Measurements from ENCODE around the gene CAPZA1.

GRCh38 chr1:112589766-112590165, 29.9 kb upstream of the CAPZA1 start:
- TF ChIP-seq CTCF (IDR thresholded peaks at IDR 0.05; ENCODE audit: low read depth, low read length) (no peak), POLR2A (IDR thresholded peaks at IDR 0.05; ENCODE audit: extremely low read depth, insufficient read length) (no peak)
- TF ChIP-seq, protein P1, sequence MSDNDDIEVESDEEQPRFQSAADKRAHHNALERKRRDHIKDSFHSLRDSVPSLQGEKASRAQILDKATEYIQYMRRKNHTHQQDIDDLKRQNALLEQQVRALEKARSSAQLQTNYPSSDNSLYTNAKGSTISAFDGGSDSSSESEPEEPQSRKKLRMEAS (IDR thresholded peaks at IDR 0.05; ENCODE audit: low read depth, low read length), result no peak
